ENCODE results near the gene GMDS.

DNA sequence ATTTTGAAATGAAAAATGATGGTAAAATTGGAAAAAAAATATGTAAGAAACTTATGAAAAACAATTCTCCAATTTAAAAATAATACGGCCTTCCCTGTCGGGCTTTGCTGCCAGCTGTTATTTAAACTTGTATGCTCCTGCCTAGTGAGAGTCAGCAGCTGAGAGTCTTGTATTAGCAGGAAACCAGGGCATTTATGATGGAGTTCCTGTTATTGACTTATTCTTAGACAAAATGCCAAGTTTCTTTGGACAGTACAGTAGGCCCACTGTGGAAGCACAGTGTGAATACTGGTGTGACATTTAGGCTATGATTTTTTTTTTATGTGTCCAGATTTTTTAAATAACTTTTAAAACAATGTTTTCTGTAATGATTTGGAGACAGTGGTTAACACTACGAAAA lies 42.1 kb downstream of the GMDS start:
- TF ChIP-seq, protein P1, sequence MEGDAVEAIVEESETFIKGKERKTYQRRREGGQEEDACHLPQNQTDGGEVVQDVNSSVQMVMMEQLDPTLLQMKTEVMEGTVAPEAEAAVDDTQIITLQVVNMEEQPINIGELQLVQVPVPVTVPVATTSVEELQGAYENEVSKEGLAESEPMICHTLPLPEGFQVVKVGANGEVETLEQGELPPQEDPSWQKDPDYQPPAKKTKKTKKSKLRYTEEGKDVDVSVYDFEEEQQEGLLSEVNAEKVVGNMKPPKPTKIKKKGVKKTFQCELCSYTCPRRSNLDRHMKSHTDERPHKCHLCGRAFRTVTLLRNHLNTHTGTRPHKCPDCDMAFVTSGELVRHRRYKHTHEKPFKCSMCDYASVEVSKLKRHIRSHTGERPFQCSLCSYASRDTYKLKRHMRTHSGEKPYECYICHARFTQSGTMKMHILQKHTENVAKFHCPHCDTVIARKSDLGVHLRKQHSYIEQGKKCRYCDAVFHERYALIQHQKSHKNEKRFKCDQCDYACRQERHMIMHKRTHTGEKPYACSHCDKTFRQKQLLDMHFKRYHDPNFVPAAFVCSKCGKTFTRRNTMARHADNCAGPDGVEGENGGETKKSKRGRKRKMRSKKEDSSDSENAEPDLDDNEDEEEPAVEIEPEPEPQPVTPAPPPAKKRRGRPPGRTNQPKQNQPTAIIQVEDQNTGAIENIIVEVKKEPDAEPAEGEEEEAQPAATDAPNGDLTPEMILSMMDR (IDR thresholded peaks at IDR 0.05), result no peak
- TF ChIP-seq POLR2A (IDR thresholded peaks at IDR 0.05), result no peak
